HUES48 (cell line): Measurements from ENCODE around the gene METTL2A.
"Not testable (repeated sequence)": the region's sequence is repeated elsewhere in the genome, so short reads cannot be mapped to it uniquely, and the experiment has no call there.

Experiments used
- H3K27ac ChIP-seq: one replicate; pipeline ENCODE4 v1.7.0; 2013; ENCODE audit warnings: low read depth, low read length, inconsistent platforms
- H3K27me3 ChIP-seq: 2 replicates; pipeline ENCODE4 v1.6.1; 2013; ENCODE audit warnings: mild to moderate bottlenecking, low read length; ENCODE audit not compliant: control insufficient read depth, insufficient read depth
- H3K36me3 ChIP-seq: 2 replicates; pipeline ENCODE4 v1.6.1; 2013; ENCODE audit warnings: low read length; ENCODE audit not compliant: control insufficient read depth, insufficient read depth
- H3K4me1 ChIP-seq: 2 replicates; pipeline ENCODE4 v1.6.1; 2013; ENCODE audit warnings: mild to moderate bottlenecking, low read length; ENCODE audit not compliant: control insufficient read depth, insufficient read depth
- H3K4me3 ChIP-seq: 2 replicates; pipeline ENCODE4 v1.5.1; 2013; ENCODE audit warnings: mild to moderate bottlenecking, low read depth, low read length
- H3K9ac ChIP-seq: 2 replicates; pipeline ENCODE4 v1.6.1; 2013; ENCODE audit warnings: mild to moderate bottlenecking, low read depth, low read length, moderate library complexity
- H3K9me3 ChIP-seq: 2 replicates; pipeline ENCODE4 v1.6.1; 2013; ENCODE audit warnings: low read length; ENCODE audit not compliant: control insufficient read depth, insufficient read depth

METTL2A gene

DNA sequence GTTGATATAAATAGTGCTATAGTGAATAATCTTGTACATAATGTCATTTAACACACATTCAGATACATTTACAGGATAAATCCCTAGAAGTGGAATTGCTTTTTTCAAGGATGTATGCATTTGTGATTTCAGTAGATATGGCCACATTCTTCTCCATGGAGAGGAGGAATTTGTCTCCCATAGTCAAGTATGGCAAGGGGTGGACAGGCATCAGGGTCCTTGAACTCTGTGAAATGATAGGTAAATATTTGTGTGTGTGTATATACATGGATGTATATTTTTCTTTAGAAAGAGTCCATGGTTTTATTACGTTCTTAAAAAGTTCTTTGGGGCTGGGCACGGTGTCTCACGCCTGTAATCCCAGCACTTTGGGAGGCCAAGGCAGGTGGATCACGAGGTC is 72.6 kb downstream of the METTL2A start:
- H3K4me3 ChIP-seq, H3K27me3 ChIP-seq, H3K4me1 ChIP-seq, H3K27ac ChIP-seq, H3K36me3 ChIP-seq, H3K9ac ChIP-seq, H3K9me3 ChIP-seq: not testable (repeated sequence)

DNA sequence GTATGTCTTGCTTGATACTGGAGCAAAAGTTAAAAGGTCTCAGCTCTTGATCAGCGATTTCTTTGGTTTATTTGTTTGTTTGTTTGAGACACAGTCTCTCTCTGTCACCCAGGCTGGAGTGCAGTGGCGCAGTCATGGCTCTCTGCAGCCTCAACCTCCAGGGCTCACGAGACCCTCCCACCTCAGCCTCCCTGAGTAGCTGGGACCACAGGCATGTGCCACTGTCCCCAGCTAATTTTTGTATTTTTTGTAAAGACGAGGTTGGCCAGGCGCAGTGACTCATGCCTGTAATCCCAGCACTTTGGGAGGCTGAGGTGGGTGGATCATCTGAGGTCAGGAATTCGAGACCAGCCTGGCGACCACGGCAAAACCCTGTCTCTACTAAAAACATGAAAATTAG is 75.1 kb downstream of the METTL2A start:
- H3K4me3 ChIP-seq, H3K36me3 ChIP-seq, H3K27me3 ChIP-seq, H3K9ac ChIP-seq, H3K4me1 ChIP-seq, H3K9me3 ChIP-seq, H3K27ac ChIP-seq: not testable (repeated sequence)
